ENCODE results near the gene FAM83C. TPM values are rescaled to one million over a fixed set of nuclear protein-coding genes. Genes with fewer than 3 reads are reported as not detected.

Gene FAM83C
- polyA plus RNA-seq, 3 donors, result not detected

DNA sequence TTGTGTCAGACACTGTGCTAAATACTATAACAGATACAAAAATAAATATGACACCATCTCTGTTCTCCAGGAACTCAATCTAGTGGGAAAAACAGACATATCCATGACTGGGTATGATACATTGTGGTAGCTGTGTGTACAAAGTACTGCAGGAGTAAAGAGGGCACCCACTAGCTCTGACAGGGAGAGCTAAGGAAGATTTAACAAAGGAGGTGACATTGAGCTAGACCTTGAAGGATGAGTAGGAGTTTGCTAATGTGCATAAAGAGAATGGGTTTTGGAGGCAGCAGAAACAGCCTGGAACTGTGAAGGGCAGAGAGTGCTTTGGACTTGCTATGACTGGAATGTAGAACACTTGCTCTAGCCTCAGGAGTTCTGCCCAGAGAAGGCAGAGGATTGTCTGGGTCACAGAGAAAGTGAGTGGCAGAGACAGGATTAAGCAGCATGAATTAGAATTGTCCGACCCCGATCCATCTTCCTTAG lies 51.4 kb downstream of the FAM83C start:
- intact Hi-C loops (cut with micrococcal nuclease), result no loop called here
- H4K20me1 ChIP-seq (ENCODE audit: insufficient read depth, low read length), result no peaks in the 10 kb centered on the region
- H3K36me3 ChIP-seq (replicated peaks in 1 of 2; ENCODE audit: control insufficient read depth in 1 of 2, insufficient read depth in 2 of 2, low read length in 2 of 2), result peaks cover 0 to 3% of the 10 kb centered on the region in 2 donors
- H2AFZ ChIP-seq (ENCODE audit: insufficient read depth, low read depth, low read length, poor library complexity, severe bottlenecking), result no peak overlapping the region
- H3K36me3 Mint-ChIP-seq, result peaks cover 11 to 17% of the 10 kb centered on the region in 2 donors
- no peaks in the 10 kb centered on the region for H3K79me2 ChIP-seq (ENCODE audit: insufficient read depth, low read length)
- 100% methylated on average over 1 of the region's 2 CpGs for WGBS (ENCODE audit: insufficient coverage)
- no peaks in the 10 kb centered on the region for H3K27me3 ChIP-seq (ENCODE audit: control insufficient read depth in 2 of 2, insufficient read depth in 2 of 2, low read length in 2 of 2)
- no peak overlapping the region for H3K4me3 Mint-ChIP-seq
- H3K4me1 Mint-ChIP-seq, result peaks cover 25% of the 10 kb centered on the region
- no peak overlapping the region for H3K27ac ChIP-seq (ENCODE audit: low read depth in 1 of 2, low read length in 2 of 2)
- H3K27ac Mint-ChIP-seq, result no peak overlapping the region
- H3K9me3 ChIP-seq (replicated peaks in 1 of 2; ENCODE audit: control insufficient read depth in 1 of 2, insufficient read depth in 1 of 2, low read length in 2 of 2), result no peaks in the 10 kb centered on the region
- peaks cover 13 to 19% of the 10 kb centered on the region in 2 donors for H3K4me1 ChIP-seq (ENCODE audit: control insufficient read depth in 1 of 2, insufficient read depth in 2 of 2, low read length in 2 of 2)
- TF ChIP-seq CTCF (IDR thresholded peaks at IDR 0.05), result no peak
- H3K9me3 Mint-ChIP-seq, result peaks cover 0 to 6% (median 3%) of the 10 kb centered on the region in 7 donors
- H3K4me3 ChIP-seq (replicated peaks in 1 of 3; ENCODE audit: low read depth in 2 of 3, low read length in 3 of 3), result no peak overlapping the region
- no peak overlapping the region for H3K4me2 ChIP-seq (replicated peaks; ENCODE audit: extremely low read depth, low read length, poor library complexity, severe bottlenecking)
- no peak overlapping the region for H3K9ac ChIP-seq (ENCODE audit: insufficient read depth, low read length, poor library complexity, severe bottlenecking)
- peaks cover 0 to 4% (median 0%) of the 10 kb centered on the region in 3 donors for H3K27me3 Mint-ChIP-seq (ENCODE audit: low read depth in 3 of 3)
- no peak for DNase-seq

DNA sequence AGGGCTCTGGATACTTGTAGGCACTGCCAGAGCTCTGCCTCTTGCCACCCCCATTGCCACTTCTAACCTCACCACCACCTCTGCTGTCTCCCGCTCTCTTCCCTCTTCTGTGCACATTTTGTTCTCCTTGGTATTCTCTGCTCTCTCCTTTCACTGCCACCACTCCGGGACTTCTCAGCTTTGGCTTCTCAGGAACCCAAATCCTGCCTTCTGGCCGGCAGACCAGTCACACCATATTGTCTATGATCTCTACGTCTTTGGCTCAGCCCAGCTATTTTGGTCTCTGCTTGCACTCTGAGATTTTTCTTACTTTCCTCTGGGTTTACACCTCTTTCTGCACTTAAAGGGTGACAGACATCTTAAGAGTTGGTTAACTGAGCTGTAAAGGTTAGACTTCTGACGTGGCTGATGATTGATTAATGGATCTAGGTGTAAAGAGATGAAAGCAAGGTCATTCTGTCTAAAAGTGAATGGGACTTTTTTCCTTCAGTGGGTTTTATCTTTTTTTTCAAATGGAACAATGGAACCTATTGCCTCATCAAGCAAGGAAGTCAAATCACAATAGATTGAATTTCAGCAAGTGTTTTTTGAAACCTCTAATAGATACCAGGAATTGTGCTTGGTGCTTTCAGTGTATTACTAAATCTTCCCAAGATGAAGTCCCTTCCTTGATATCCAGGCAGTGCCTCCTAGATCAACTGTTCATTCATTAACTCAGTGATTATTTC lies 52.0 kb downstream of the FAM83C start:
- Histone ChIP-seq H3K27ac (ENCODE audit: low read depth in 1 of 2, low read length in 2 of 2) (no peak overlapping the region), H3K27me3 (ENCODE audit: control insufficient read depth in 2 of 2, insufficient read depth in 2 of 2, low read length in 2 of 2) (no peaks in the 10 kb centered on the region), H3K79me2 (ENCODE audit: insufficient read depth, low read length) (no peaks in the 10 kb centered on the region), H3K4me2 (replicated peaks; ENCODE audit: extremely low read depth, low read length, poor library complexity, severe bottlenecking) (no peak overlapping the region), H3K4me3 (replicated peaks in 1 of 3; ENCODE audit: low read depth in 2 of 3, low read length in 3 of 3) (no peak overlapping the region), H3K9ac (ENCODE audit: insufficient read depth, low read length, poor library complexity, severe bottlenecking) (no peak overlapping the region), H3K36me3 (replicated peaks in 1 of 2; ENCODE audit: control insufficient read depth in 1 of 2, insufficient read depth in 2 of 2, low read length in 2 of 2) (peaks cover 0 to 5% of the 10 kb centered on the region in 2 donors), H4K20me1 (ENCODE audit: insufficient read depth, low read length) (no peaks in the 10 kb centered on the region), H2AFZ (ENCODE audit: insufficient read depth, low read depth, low read length, poor library complexity, severe bottlenecking) (no peak overlapping the region), H3K4me1 (ENCODE audit: control insufficient read depth in 1 of 2, insufficient read depth in 2 of 2, low read length in 2 of 2) (peaks cover 13 to 19% of the 10 kb centered on the region in 2 donors), H3K9me3 (replicated peaks in 1 of 2; ENCODE audit: control insufficient read depth in 1 of 2, insufficient read depth in 1 of 2, low read length in 2 of 2) (no peaks in the 10 kb centered on the region)
- TF ChIP-seq CTCF (IDR thresholded peaks at IDR 0.05), result no peak
- Mint-ChIP-seq H3K4me3 (no peak overlapping the region), H3K36me3 (peaks cover 14 to 20% of the 10 kb centered on the region in 2 donors), H3K9me3 (peaks cover 0 to 6% (median 3%) of the 10 kb centered on the region in 7 donors), H3K4me1 (peaks cover 25% of the 10 kb centered on the region), H3K27me3 (ENCODE audit: low read depth in 3 of 3) (peaks cover 0 to 4% (median 0%) of the 10 kb centered on the region in 3 donors), H3K27ac (no peak overlapping the region)
- DNase-seq, result no peak
- 95% methylated on average over 4 of the region's 5 CpGs for WGBS (ENCODE audit: insufficient coverage)
- intact Hi-C loops (cut with micrococcal nuclease), result no loop called here
